Mesenteric fat pad (tissue), 1 donor: ENCODE measurements around the gene FAM124A. TPM values are rescaled to one million over a fixed set of nuclear protein-coding genes. Genes with fewer than 3 reads are reported as not detected.

Experiments
- DNase-seq: peaks from one replicate; pipeline ENCODE4 v3.0.0-alpha.2; 2020; ENCODE audit warnings: low spot score
- total RNA-seq: library from RNA; stranded (reverse); fragmentation: NEBNext Ultra II Directional; extraction: Animal tissue kit (Norgen Biotek cat#: 25700); gene quantifications from one replicate; pipeline ENCODE4 v1.2.1, GENCODE V29; 2021
- donor health status: DM: yes; HTN: yes; CAD: no.

FAM124A gene
- total RNA-seq, 1 donor from 2014 or later = 11.5 TPM

DNA sequence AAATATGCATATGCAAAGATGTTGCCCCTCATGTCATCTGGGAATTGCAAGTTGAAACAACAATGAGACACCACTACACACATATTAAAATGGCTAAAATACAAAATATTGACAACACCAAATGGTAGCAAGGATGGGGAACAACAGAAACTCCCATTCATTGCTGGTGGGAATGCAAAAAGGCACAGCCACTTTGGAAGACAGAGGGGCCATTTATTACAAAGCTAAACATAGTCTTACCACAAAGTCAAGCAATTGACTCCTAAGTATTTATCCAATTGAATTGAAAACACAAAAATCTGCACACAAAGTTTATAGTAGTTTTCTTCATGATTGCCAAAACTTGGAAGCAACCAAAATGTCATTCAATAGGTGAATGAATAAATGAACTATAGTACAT lies 111.2 kb downstream of the FAM124A start:
- DNase-seq = no peak

DNA sequence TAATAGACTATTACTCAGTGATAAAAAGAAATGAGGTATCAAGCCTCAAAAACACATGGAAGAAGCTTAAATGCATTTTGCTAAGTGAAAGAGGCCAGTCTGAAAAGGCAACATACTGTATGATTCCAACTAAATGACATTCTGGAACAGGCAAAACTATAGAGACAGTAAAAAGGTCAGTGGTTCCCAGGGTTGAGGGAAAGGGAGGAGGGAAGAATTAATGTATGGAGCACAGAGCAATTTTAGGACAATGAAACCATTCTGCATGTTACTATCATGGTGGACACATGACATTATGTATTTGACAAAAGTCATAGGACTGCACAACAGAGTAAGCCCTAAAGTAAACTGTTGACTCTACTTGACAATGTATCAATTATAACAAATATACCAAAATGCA lies 111.6 kb downstream of the FAM124A start:
- DNase-seq = no peak

Other genes with a start within 250 kb of the FAM124A start
- not detected for gene C13orf42, start 111.1 kb upstream of the FAM124A start, total RNA-seq
- not detected for gene SERPINE3, start 117.3 kb downstream of the FAM124A start, total RNA-seq
- gene INTS6, start 230.6 kb downstream of the FAM124A start, total RNA-seq = 39.8 TPM